ENCODE data around the gene PPP1R12C.

The PPP1R12C gene

DNA sequence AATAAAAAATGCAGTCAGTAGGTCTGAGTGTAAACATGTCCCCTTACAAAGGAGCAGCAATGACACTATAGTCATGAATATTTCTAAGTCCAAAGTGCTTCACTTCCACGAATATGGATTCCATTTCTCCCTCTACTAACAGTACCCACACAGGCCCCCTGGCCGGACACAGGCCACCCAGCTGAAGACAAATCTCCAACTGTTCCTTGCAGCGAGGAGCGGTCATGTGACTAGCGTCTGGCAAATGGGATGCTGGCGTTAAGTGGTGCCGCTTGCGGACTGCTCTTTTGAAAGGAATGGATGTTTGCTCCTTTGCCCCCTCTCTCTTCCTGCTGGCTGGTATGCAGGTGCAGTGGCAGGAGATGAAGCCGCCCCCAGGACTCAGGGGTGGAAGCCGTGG lies 16.2 kb downstream of the PPP1R12C start:
- TF ChIP-seq SIN3A (IDR thresholded peaks at IDR 0.05; ENCODE audit: borderline replicate concordance, insufficient read depth, low read length) (no peak), POLR2AphosphoS5 (IDR thresholded peaks at IDR 0.05; ENCODE audit: low read depth, low read length) (no peak), TAF1 (IDR thresholded peaks at IDR 0.05; ENCODE audit: borderline replicate concordance, insufficient read depth, low read length) (no peak), FOXP2 (optimal IDR thresholded peaks at IDR 0.05; ENCODE audit: borderline replicate concordance, extremely low read depth, extremely low read length, insufficient read depth) (no peak)
- TF ChIP-seq, protein P1, sequence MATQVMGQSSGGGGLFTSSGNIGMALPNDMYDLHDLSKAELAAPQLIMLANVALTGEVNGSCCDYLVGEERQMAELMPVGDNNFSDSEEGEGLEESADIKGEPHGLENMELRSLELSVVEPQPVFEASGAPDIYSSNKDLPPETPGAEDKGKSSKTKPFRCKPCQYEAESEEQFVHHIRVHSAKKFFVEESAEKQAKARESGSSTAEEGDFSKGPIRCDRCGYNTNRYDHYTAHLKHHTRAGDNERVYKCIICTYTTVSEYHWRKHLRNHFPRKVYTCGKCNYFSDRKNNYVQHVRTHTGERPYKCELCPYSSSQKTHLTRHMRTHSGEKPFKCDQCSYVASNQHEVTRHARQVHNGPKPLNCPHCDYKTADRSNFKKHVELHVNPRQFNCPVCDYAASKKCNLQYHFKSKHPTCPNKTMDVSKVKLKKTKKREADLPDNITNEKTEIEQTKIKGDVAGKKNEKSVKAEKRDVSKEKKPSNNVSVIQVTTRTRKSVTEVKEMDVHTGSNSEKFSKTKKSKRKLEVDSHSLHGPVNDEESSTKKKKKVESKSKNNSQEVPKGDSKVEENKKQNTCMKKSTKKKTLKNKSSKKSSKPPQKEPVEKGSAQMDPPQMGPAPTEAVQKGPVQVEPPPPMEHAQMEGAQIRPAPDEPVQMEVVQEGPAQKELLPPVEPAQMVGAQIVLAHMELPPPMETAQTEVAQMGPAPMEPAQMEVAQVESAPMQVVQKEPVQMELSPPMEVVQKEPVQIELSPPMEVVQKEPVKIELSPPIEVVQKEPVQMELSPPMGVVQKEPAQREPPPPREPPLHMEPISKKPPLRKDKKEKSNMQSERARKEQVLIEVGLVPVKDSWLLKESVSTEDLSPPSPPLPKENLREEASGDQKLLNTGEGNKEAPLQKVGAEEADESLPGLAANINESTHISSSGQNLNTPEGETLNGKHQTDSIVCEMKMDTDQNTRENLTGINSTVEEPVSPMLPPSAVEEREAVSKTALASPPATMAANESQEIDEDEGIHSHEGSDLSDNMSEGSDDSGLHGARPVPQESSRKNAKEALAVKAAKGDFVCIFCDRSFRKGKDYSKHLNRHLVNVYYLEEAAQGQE (IDR thresholded peaks at IDR 0.05; ENCODE audit: insufficient read depth in 1 of 2, low read depth in 2 of 2, low read length in 2 of 2): no peak

DNA sequence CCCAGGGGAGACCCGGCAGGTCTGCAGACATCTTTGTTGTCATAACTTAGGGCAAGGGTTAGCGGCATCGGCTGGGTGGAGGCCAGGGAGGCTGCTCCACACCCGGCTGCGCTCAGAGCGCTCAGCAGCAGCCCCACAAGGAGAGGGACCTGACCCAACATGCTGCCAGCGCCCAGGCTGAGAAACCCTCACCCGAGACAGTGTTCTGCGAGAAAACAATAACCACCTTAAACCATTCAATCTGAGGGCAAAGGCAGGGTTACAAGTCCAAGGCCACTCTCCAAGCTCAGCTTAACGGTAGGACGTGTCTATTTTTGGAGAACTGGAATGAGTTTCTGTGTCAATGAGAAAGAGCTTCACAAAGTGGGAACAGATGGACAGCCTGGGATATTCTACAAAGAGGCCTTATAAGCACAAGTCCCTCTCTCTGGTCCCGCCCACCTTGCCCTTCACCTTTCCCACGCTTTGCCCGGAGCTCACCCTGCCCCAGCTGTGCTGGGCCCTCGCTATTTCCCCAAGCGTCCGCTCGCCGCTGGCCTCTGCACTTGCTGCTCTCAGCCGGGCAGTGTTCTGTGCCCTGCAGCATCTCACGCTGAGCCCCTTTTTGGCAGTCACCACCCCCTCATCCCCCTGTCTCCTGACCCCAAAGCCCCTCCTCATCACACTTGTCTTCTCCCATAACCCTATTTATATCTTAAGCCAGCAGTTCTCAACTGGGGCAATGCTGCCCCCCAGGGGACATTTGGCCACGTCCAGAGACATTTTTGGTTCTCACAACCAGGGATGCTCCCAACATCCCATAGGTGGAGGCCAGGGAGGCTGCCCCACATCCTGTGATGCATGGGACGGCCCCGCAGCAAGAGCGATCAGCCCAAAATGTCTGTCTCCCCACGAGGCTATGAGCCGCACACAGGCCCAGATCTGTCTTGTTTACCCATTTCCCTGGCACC lies 17.6 kb downstream of the PPP1R12C start:
- TF ChIP-seq POLR2AphosphoS5 (IDR thresholded peaks at IDR 0.05; ENCODE audit: low read depth, low read length): no peak
- TF ChIP-seq TAF1 (IDR thresholded peaks at IDR 0.05; ENCODE audit: borderline replicate concordance, insufficient read depth, low read length): no peak
- no peak for TF ChIP-seq SIN3A (IDR thresholded peaks at IDR 0.05; ENCODE audit: borderline replicate concordance, insufficient read depth, low read length)
- no peak for TF ChIP-seq FOXP2 (optimal IDR thresholded peaks at IDR 0.05; ENCODE audit: borderline replicate concordance, extremely low read depth, extremely low read length, insufficient read depth)
- TF ChIP-seq, protein P1 (IDR thresholded peaks at IDR 0.05; ENCODE audit: insufficient read depth in 1 of 2, low read depth in 2 of 2, low read length in 2 of 2): no peak

DNA sequence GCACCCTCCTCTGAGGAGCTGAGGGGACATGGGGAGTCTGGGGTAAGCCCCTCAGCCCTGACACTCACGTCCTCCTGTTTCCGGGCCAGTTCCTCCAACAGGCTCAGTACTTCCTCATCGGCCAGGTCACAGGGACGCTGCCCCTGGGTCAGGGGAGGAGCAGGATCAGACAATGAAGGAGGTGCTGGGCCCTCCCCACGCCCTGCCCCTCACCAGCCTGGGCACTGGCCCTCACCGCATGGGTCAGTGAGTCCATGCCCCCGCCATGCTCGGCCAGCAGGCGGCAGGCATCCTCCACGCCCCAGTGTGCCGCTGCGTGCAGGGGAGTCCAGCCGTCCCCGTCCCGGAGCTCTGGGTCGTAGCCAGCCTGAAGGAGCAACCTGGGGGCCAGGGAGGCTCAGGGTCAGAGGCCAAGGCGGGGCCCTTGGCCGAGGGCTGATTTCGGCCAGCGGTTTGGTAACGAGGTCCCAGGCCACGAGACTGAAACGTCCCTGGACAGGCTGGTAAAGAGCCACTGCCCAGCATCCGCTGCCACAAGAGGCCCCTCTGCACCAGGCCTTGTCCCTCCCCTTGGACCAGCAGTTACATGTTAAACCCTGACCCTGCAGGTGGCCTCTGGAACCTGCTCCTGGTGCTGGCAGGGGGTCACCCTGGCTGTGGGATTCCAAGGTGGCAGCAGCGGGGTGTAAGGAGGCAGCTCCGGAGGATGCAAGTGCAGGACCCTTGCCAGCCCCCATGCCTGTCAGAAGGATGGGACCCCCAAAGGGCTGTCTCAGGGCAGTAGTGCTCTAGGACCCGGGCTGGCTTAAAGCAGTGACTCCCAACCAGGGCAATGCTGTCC lies 18.5 kb downstream of the PPP1R12C start:
- TF ChIP-seq POLR2AphosphoS5 (IDR thresholded peaks at IDR 0.05; ENCODE audit: low read depth, low read length) (no peak), TAF1 (IDR thresholded peaks at IDR 0.05; ENCODE audit: borderline replicate concordance, insufficient read depth, low read length) (no peak), SIN3A (IDR thresholded peaks at IDR 0.05; ENCODE audit: borderline replicate concordance, insufficient read depth, low read length) (no peak), FOXP2 (optimal IDR thresholded peaks at IDR 0.05; ENCODE audit: borderline replicate concordance, extremely low read depth, extremely low read length, insufficient read depth) (no peak)
- TF ChIP-seq, protein P1 (IDR thresholded peaks at IDR 0.05; ENCODE audit: insufficient read depth in 1 of 2, low read depth in 2 of 2, low read length in 2 of 2): no peak

DNA sequence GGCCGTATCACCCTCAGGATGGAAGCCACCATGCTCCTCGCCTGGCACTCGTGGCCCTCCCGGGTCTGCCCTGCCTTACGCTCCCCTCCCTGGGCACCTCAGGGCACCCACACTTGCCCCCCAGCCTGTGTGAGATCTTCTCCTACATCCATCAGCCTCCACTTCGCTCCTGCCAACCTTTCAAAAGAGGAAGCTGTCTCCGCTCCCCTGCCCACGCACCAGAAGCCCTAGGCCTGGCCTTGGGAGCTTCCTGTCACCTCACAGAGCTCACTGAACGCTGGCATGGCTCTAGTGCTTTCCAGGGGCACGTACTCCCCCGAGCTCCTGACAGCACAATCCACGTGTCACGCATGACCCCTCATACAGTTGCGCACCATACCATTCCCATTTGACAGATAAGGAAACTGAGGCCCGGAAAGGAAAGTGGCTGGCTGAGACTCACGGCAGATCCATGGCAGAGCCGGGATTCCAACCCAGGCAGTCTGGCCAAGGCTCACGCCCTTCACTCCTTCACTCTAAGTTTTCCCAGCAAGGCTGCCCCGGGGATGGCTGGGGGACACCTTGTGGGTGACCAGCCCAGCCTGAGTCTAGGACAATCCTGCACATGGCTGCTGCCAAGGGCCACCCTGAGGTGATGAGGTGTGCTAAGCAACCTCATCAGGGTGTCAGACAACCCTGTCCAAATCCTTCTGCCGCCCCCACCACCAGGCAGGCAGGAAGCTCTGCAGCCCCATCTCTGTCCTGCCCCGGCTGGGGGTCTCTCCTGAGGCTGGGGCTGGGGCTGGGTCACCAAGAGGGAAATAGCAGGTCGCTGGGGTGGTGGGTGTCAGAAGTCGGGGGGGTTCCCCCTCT lies 19.3 kb downstream of the PPP1R12C start:
- TF ChIP-seq, protein P1 (IDR thresholded peaks at IDR 0.05; ENCODE audit: insufficient read depth in 1 of 2, low read depth in 2 of 2, low read length in 2 of 2): no peak
- no peak for TF ChIP-seq POLR2AphosphoS5 (IDR thresholded peaks at IDR 0.05; ENCODE audit: low read depth, low read length)
- TF ChIP-seq SIN3A (IDR thresholded peaks at IDR 0.05; ENCODE audit: borderline replicate concordance, insufficient read depth, low read length): no peak
- TF ChIP-seq TAF1 (IDR thresholded peaks at IDR 0.05; ENCODE audit: borderline replicate concordance, insufficient read depth, low read length): no peak
- TF ChIP-seq FOXP2 (optimal IDR thresholded peaks at IDR 0.05; ENCODE audit: borderline replicate concordance, extremely low read depth, extremely low read length, insufficient read depth): no peak
